ENCODE data around the gene GPR161.

DNA sequence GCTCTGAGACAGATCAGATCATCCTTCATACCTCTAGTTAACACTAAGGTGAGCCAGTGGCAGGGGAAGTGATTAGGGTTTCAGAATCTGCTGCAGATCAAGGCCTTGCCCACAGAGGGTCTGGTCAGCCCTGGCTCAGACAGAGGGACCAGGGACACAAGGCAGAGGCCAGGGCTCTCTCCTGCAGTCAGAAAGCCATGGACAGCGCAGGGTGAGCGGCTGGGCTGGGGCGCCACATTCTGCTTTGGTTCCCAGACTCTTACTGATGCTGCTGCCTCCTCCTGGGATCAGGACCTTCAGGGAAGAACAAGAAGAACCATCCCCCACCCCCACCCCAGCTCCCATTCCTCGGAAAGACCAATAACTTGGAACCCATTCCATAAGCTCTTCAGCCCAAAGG, 43.1 kb downstream of the GPR161 start:
- TF ChIP-seq, protein P1, sequence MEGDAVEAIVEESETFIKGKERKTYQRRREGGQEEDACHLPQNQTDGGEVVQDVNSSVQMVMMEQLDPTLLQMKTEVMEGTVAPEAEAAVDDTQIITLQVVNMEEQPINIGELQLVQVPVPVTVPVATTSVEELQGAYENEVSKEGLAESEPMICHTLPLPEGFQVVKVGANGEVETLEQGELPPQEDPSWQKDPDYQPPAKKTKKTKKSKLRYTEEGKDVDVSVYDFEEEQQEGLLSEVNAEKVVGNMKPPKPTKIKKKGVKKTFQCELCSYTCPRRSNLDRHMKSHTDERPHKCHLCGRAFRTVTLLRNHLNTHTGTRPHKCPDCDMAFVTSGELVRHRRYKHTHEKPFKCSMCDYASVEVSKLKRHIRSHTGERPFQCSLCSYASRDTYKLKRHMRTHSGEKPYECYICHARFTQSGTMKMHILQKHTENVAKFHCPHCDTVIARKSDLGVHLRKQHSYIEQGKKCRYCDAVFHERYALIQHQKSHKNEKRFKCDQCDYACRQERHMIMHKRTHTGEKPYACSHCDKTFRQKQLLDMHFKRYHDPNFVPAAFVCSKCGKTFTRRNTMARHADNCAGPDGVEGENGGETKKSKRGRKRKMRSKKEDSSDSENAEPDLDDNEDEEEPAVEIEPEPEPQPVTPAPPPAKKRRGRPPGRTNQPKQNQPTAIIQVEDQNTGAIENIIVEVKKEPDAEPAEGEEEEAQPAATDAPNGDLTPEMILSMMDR (IDR thresholded peaks at IDR 0.05) = no peak
- no peak for TF ChIP-seq ZFX (IDR thresholded peaks at IDR 0.05; ENCODE audit: borderline replicate concordance)

Measured in 22Rv1 (cell line).